ENCODE measurements around the gene CCDC107. TPM values are rescaled to one million over a fixed set of nuclear protein-coding genes. Genes with fewer than 3 reads are reported as not detected.

CCDC107 gene
- total and polyA plus RNA-seq, 2 of the 13 experiments (the other 11 are each of a cell fraction or from before 2014, with no cell fraction given), result 7.1 to 15.2 TPM

- Histone ChIP-seq H3K9ac (ENCODE audit: insufficient read depth, low read depth, low read length) (no peak overlapping the region), H3K36me3 (replicated peaks in 1 of 2; ENCODE audit: control insufficient read depth in 1 of 2, insufficient read depth in 2 of 2, low read length in 2 of 2) (peaks cover 52 to 91% of the 10 kb centered on the region in 2 experiments), H3K4me2 (ENCODE audit: low read depth, low read length) (no peak overlapping the region), H3K27ac (ENCODE audit: extremely low read length, insufficient read depth, low read length) (no peak overlapping the region), H4K20me1 (ENCODE audit: insufficient read depth, low read length) (no peaks in the 10 kb centered on the region), H2AFZ (ENCODE audit: low read length) (no peak overlapping the region), H3K4me3 (replicated peaks in 1 of 3; ENCODE audit: insufficient read depth in 1 of 3, low read depth in 2 of 3, low read length in 3 of 3) (no peak overlapping the region), H3K4me1 (ENCODE audit: insufficient read depth, low read length) (no peaks in the 10 kb centered on the region), H3K27me3 (ENCODE audit: control insufficient read depth in 1 of 2, insufficient read depth in 2 of 2, low read length in 2 of 2) (no peaks in the 10 kb centered on the region), H3K9me3 (ENCODE audit: low read length) (no peaks in the 10 kb centered on the region), H3K79me2 (ENCODE audit: insufficient read depth, low read length) (no peaks in the 10 kb centered on the region)
- DNase-seq (ENCODE audit: low spot score), result no peak
- ChIA-PET POLR2A (interaction anchor here (1.3 kb wide), 1 partner anchor 27 kb away, joined by 3 read pairs; the partner anchor contains the start of genes CREB3 and TLN1), CTCF (ENCODE audit: low intra/inter-chr PET ratio, low total read pairs) (no interaction called here)
- FAIRE-seq, result no peak
- ATAC-seq, result no peak
- TF ChIP-seq ZHX1 (CRISPR knock-in tag; IDR thresholded peaks at IDR 0.05; ENCODE audit: low read depth) (no peak), ZFP36 (IDR thresholded peaks at IDR 0.05; ENCODE audit: borderline replicate concordance, low read depth, low read length, partially characterized antibody) (no peak), ZNF761 (CRISPR knock-in tag; conservative IDR thresholded peaks at IDR 0.05) (no peak), ZFYVE20 (CRISPR knock-in tag; IDR thresholded peaks at IDR 0.05; ENCODE audit: borderline replicate concordance, low read depth) (no peak), MYC (CRISPR knock-in tag; IDR thresholded peaks at IDR 0.05; ENCODE audit: borderline replicate concordance) (no peak), ARHGAP35 (CRISPR knock-in tag; IDR thresholded peaks at IDR 0.05; ENCODE audit: borderline replicate concordance) (no peak), ZNF138 (CRISPR knock-in tag; IDR thresholded peaks at IDR 0.05; ENCODE audit: low read depth) (no peak), ZNF609 (CRISPR knock-in tag; IDR thresholded peaks at IDR 0.05; ENCODE audit: borderline replicate concordance) (no peak), SMYD3 (CRISPR knock-in tag; IDR thresholded peaks at IDR 0.05) (no peak), ZNF557 (CRISPR knock-in tag; IDR thresholded peaks at IDR 0.05) (no peak), TIGD3 (CRISPR knock-in tag; IDR thresholded peaks at IDR 0.05; ENCODE audit: borderline replicate concordance) (no peak), ZNF101 (CRISPR knock-in tag; IDR thresholded peaks at IDR 0.05; ENCODE audit: borderline replicate concordance, low read depth) (no peak), NR2F6 (IDR thresholded peaks at IDR 0.05) (no peak), NR2F6 (CRISPR knock-in tag; IDR thresholded peaks at IDR 0.05) (no peak), ZBTB42 (CRISPR knock-in tag; IDR thresholded peaks at IDR 0.05) (no peak)
- no TSS peak for BruUV-seq (replicated peaks)
- in situ Hi-C loops (cut with HindIII; ENCODE audit: extremely low pct_ligation_motif_present, low pct_unique_long_range_greater_than_20kb) (no loop called here), intact Hi-C loops (cut with micrococcal nuclease; ENCODE audit: unreplicated experiment) (no loop called here)
- WGBS (ENCODE audit: low lambda C conversion rate), result 96% methylated on average over 8 of the region's 8 CpGs
These were observed 47.3 kb downstream of the CCDC107 start for GRCh38 chr9:35705372-35705771.
